Body of pancreas (tissue), 4 donors: Measurements from ENCODE around the gene COBL. TPM values are rescaled to one million over a fixed set of nuclear protein-coding genes. Genes with fewer than 3 reads are reported as not detected.

Experiments used
- ATAC-seq: fragments of 150-250 bp; one replicate; pipeline ENCODE4 v1.9.1; 2016
- DNase-seq, 4 donors: peaks; one replicate each; pipeline ENCODE4 v3.0.0-alpha.2; 2019
- H3K27ac ChIP-seq, 4 donors: fragments of 200-600 bp; sonication (generic); 1 replicate in 3 of 4; 2 replicates in 1 of 4; pipeline versions ENCODE4 v1.5.1 to v1.6.1; 2016 to 2019; ENCODE audit warnings: mild to moderate bottlenecking in 1 of 4, mixed read lengths in 1 of 4, moderate library complexity in 1 of 4
- H3K27me3 ChIP-seq, 2 donors: fragments of 200-600 bp; sonication (generic); one replicate each; pipeline ENCODE4 v1.6.0; 2016; ENCODE audit warnings: mild to moderate bottlenecking in 1 of 2
- H3K36me3 ChIP-seq, 2 donors: fragments of 200-600 bp; sonication (generic); replicated peaks in 1 of 2; 2 replicates each; pipeline ENCODE4 v1.5.1; 2016; ENCODE audit warnings: low read depth in 2 of 2; ENCODE audit not compliant: insufficient read depth in 1 of 2
- H3K4me1 ChIP-seq: fragments of 200-600 bp; sonication (generic); one replicate; pipeline ENCODE4 v1.6.0; 2016
- H3K4me3 ChIP-seq, 2 donors: fragments of 200-600 bp; sonication (generic); 1 replicate in 1 of 2; 2 replicates in 1 of 2; pipeline ENCODE4 v1.5.1; 2016 to 2019
- H3K9me3 ChIP-seq, 3 donors: fragments of 200-600 bp; sonication (generic); 1 replicate in 2 of 3; 2 replicates in 1 of 3; pipeline ENCODE4 v1.5.1; 2016
- CTCF ChIP-seq, 7 experiments: fragments of 450-650 bp in 4 of 7; fragments of 200-600 bp in 3 of 7; sonication (generic) in 3 of 7; IDR thresholded peaks; one replicate each; pipeline ENCODE4 v1.5.1; 2016 to 2019; ENCODE audit warnings: antibody characterized with exemption in 7 of 7
- POLR2A ChIP-seq, 3 donors: fragments of 450-650 bp; IDR thresholded peaks; one replicate each; pipeline ENCODE4 v1.6.1; 2016; ENCODE audit warnings: antibody characterized with exemption in 3 of 3, mild to moderate bottlenecking in 2 of 3
- WGBS, 2 donors: methylation state at CpG; one replicate each; pipeline ENCODE4 v1.1.5; 2017; 5-methylcytosine and 5-hydroxymethylcytosine counted together
- intact Hi-C: fragments of 100-400 bp; cut with DNase I; formaldehyde crosslinking; loops from one replicate; pipeline ENCODE4 v1.15.1; 2023
- total RNA-seq, 2 donors: library from RNA; depleted of rRNA; stranded (reverse); fragments of >200 nt; gene quantifications; one replicate each; pipeline ENCODE4 v1.1.0, GENCODE V29; 2016

COBL gene
- total RNA-seq, 2 donors from 2014 or later, result 22.3 to 25.4 TPM

DNA sequence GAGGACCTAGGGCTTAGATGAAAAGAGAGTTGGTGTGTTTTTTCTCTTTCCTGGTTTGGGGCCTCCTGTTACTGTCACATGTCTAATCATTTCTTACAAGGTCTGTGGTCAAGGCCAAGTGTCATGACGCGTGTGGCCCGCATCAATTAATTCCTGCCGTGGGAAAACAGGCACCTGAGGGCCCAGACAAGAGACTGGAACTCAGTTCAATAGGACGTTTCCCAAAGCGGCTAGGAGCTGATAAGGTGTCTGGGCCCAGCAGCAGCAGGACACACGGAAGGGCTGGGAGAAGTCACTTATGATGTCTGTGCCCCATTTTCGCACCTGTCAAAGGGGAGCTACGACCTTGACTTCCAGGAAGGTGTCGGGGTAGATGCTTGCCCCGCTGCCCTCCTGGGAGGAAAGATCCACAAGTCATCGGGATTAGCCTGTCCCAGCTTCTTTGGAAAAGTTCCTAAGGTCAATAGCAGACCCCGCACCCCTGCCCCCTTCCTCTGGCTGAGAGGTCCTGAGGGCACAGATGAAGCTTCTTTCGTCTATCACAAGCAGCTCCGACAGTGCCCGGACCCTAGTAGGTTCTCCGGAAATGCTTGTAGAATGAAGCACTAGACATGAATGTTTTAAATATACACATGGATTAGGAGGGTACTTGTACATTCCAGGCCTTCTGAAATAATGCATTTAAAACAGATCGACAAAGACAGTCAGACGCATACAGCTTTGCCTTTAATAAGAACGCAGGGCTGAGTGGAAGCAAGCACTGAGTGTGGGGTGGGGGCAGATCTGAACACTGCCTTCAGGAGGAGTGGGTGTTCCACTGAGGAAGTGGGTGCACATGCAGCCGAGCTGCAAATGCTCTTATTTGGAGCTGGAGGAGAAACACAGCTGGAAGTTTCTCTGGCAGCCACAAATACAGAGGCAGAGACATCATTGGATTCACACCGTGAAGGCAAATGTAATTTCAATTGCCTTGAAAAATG, 296.4 kb downstream of the COBL start:
- no peak overlapping the region for H3K4me3 ChIP-seq
- peak; percentile 94 for ATAC-seq
- no peaks in the 10 kb centered on the region for H3K9me3 ChIP-seq
- DNase-seq, result peak; percentile 92 to 96 (median 94)
- peaks cover 34% of the 10 kb centered on the region for H3K4me1 ChIP-seq
- WGBS, 2 donors, result 40 to 42% methylated on average over 20 to 22 of the region's 22 CpGs
- H3K27ac ChIP-seq, result peak overlapping the region; percentile 76 to 89 (median 82)
- TF ChIP-seq POLR2A (IDR thresholded peaks at IDR 0.05) (peak in 2 of 3 donors; percentile 36 to 41), CTCF (IDR thresholded peaks at IDR 0.05) (no peak)
- H3K27me3 ChIP-seq, result no peaks in the 10 kb centered on the region
- no peaks in the 10 kb centered on the region for H3K36me3 ChIP-seq
- intact Hi-C loops, result no loop called here

GRCh38 chr7:51019191-51019844, 297.3 kb downstream of the COBL start:
- Histone ChIP-seq H3K27ac (peak overlapping the region; percentile 76 to 89 (median 82)), H3K4me3 (no peak overlapping the region), H3K36me3 (no peaks in the 10 kb centered on the region), H3K27me3 (no peaks in the 10 kb centered on the region), H3K9me3 (no peaks in the 10 kb centered on the region), H3K4me1 (peaks cover 38% of the 10 kb centered on the region)
- intact Hi-C loops, result no loop called here
- ATAC-seq (no peak), DNase-seq (peak in 3 of 4 donors; percentile 39 to 63 (median 62))
- TF ChIP-seq POLR2A (IDR thresholded peaks at IDR 0.05), result peak in 1 of 3 donors; percentile 47
- peak in 2 of 7 experiments; percentile 2 to 16 for TF ChIP-seq CTCF (IDR thresholded peaks at IDR 0.05)
- WGBS, 2 donors, result 44 to 53% methylated on average over 7 of the region's 7 CpGs

DNA sequence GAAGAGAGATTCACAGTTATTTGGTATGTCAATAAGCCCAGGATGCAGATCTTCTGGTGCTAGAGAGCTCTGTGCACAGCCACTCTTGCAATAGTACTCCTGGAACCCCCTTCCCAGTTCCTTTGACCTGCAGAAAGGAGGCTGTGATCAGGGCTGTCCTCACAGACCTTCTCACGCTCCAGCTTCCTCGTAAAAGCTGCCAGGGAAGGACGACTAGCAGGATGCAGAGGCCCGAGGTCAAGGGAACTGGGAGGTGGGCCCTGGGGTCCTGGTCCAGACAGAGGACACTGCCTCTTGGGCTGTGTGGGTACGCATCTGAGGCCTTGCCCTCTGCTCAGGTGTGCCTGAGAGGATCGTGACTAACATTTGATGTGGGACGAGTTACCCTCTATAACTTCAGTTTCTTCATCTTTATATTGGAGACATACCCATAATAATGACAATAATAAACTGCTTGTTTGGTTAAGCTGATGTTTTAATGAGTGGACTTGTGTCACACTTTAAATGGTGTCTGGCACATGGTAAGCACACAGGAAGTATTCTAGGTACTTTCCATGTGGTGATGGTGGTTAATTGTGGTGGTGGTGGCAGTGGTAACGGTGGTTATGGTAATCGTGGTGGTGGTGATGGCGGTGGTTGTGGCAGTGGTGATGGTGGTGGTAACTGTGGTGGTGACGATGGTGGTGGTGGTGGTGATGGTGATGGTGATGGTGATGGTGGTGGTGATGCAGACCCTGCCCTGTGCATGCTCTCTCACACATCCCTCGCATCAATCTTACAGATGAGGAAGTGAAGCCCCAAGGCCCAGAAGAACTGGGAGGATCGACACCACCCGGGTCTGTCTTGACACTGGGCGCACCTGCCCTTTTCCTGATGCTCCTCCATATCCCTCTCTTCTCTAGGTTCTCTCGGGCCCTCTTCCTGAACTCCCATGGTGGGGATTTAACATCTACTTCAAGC, 298.8 kb downstream of the COBL start:
- intact Hi-C loops, result no loop called here
- 92 to 93% methylated on average over 16 of the region's 16 CpGs for WGBS, 2 donors
- H3K36me3 ChIP-seq, result no peaks in the 10 kb centered on the region
- no peaks in the 10 kb centered on the region for H3K9me3 ChIP-seq
- peak overlapping the region; percentile 14 to 89 (median 60) for H3K27ac ChIP-seq
- DNase-seq, result no peak
- H3K4me3 ChIP-seq, result no peak overlapping the region
- TF ChIP-seq CTCF (IDR thresholded peaks at IDR 0.05) (no peak), POLR2A (IDR thresholded peaks at IDR 0.05) (no peak)
- ATAC-seq, result no peak
- H3K27me3 ChIP-seq, result no peaks in the 10 kb centered on the region
- peaks cover 38% of the 10 kb centered on the region for H3K4me1 ChIP-seq

GRCh38 chr7:51016546-51016945, 300.1 kb downstream of the COBL start:
- TF ChIP-seq POLR2A (IDR thresholded peaks at IDR 0.05), result no peak
- no peak for TF ChIP-seq CTCF (IDR thresholded peaks at IDR 0.05)
- Histone ChIP-seq H3K27ac (no peak overlapping the region), H3K9me3 (no peaks in the 10 kb centered on the region), H3K4me3 (no peak overlapping the region), H3K36me3 (no peaks in the 10 kb centered on the region), H3K4me1 (peaks cover 32% of the 10 kb centered on the region), H3K27me3 (no peaks in the 10 kb centered on the region)
- DNase-seq (no peak), ATAC-seq (no peak)
- intact Hi-C loops, result no loop called here
- 97% methylated on average over 6 to 9 of the region's 9 CpGs for WGBS, 2 donors
